HG02623 (cell line): Measurements from ENCODE around the gene OR10P1.
"Not testable (repeated sequence)": the region's sequence is repeated elsewhere in the genome, so short reads cannot be mapped to it uniquely, and the experiment has no call there.

Experiments
- ATAC-seq: cut with Tn5 transposase; IDR thresholded peaks from one replicate; pipeline ENCODE4 v1.9.1; 2021; ENCODE audit warnings: moderate library complexity; ENCODE audit not compliant: unreplicated experiment

Gene OR10P1

GRCh38 chr12:55636853-55637252, at the start of gene OR10P1:
Gene OR10P1 (plus strand): TSS chr12:55636892. CDS start chr12:55636892, 0 bp downstream.
- ATAC-seq, result no peak

- not testable (repeated sequence) for ATAC-seq
These were observed 46.5 kb upstream of the OR10P1 start for GRCh38 chr12:55590152-55590551.

GRCh38 chr12:55607821-55608594, 28.7 kb upstream of the OR10P1 start:
- ATAC-seq, result no peak

GRCh38 chr12:55610598-55610997, 26.1 kb upstream of the OR10P1 start:
- ATAC-seq, result no peak

GRCh38 chr12:55612646-55613045, 24.0 kb upstream of the OR10P1 start:
- no peak for ATAC-seq

- no peak for ATAC-seq
These were observed 21.9 kb upstream of the OR10P1 start for GRCh38 chr12:55614764-55615163.

GRCh38 chr12:55619354-55620138, 17.1 kb upstream of the OR10P1 start:
- peak; percentile 69 for ATAC-seq

GRCh38 chr12:55624056-55624455, 12.6 kb upstream of the OR10P1 start:
- peak; percentile 63 for ATAC-seq

GRCh38 chr12:55626154-55626553, 10.5 kb upstream of the OR10P1 start:
- ATAC-seq, result no peak

GRCh38 chr12:55629058-55629841, 7.4 kb upstream of the OR10P1 start:
- no peak for ATAC-seq

- no peak for ATAC-seq
These were observed 5.6 kb upstream of the OR10P1 start for GRCh38 chr12:55631056-55631455.

GRCh38 chr12:55631733-55632132, 5.0 kb upstream of the OR10P1 start:
- no peak for ATAC-seq

- ATAC-seq, result no peak
These were observed 3.5 kb upstream of the OR10P1 start for GRCh38 chr12:55633151-55633550.

- no peak for ATAC-seq
These were observed 506 bp upstream of the OR10P1 start for GRCh38 chr12:55636116-55636655.

- ATAC-seq, result no peak
These were observed 775 bp downstream of the OR10P1 start for GRCh38 chr12:55637467-55637866.

GRCh38 chr12:55641595-55641994, 4.9 kb downstream of the OR10P1 start:
- no peak for ATAC-seq

GRCh38 chr12:55642267-55642666, 5.6 kb downstream of the OR10P1 start:
- no peak for ATAC-seq

- ATAC-seq, result peak; percentile 31
These were observed 6.0 kb downstream of the OR10P1 start for GRCh38 chr12:55642669-55643068.

GRCh38 chr12:55644591-55644990, 7.9 kb downstream of the OR10P1 start:
- no peak for ATAC-seq

GRCh38 chr12:55647027-55647426, 10.3 kb downstream of the OR10P1 start:
- ATAC-seq, result no peak
